OCI-LY7 (cell line): ENCODE data around the gene THUMPD2. TPM values are rescaled to one million over a fixed set of nuclear protein-coding genes. Genes with fewer than 3 reads are reported as not detected.

ENCODE experiments used
- BruUV-seq: library from RNA; stranded (reverse); fragments of 400-500 nt; replicated peaks from 2 replicates; lab custom pipeline; 2021; lab: Mats Ljungman, UMichigan
- CTCF ChIA-PET: fragments of 300-600 bp; sonication (Branson Sonifier 250); formaldehyde crosslinking; loops from one replicate; lab custom pipeline; 2022; ENCODE audit warnings: antibody characterized with exemption; ENCODE audit not compliant: unreplicated experiment; lab: Charles Lee
- POLR2A ChIA-PET: fragments of 300-600 bp; sonication (Branson Sonifier 250); formaldehyde crosslinking; loops from one replicate; lab custom pipeline; 2022; ENCODE audit warnings: antibody characterized with exemption; lab: Charles Lee
- DNase-seq: peaks from one replicate; pipeline ENCODE4 v3.0.0-alpha.2; 2015; ENCODE audit warnings: low spot score
- H2AFZ ChIP-seq: fragments of 200-600 bp; sonication (generic), shearing (Covaris generic); 2 replicates; pipeline ENCODE4 v1.6.1; 2014; ENCODE audit warnings: mild to moderate bottlenecking, antibody characterized with exemption, low read length, moderate library complexity
- H3K27ac ChIP-seq: fragments of 200-600 bp; sonication (generic); 2 replicates; pipeline ENCODE4 v1.5.1; 2014; ENCODE audit warnings: mixed run types, low read depth, mild to moderate bottlenecking, moderate library complexity, low read length, inconsistent platforms; ENCODE audit not compliant: poor library complexity, severe bottlenecking
- H3K36me3 ChIP-seq: fragments of 200-600 bp; sonication (generic); 2 replicates; pipeline ENCODE4 v1.6.1; 2014; ENCODE audit warnings: mild to moderate bottlenecking, antibody characterized with exemption, low read length, moderate library complexity, mixed read lengths; ENCODE audit not compliant: insufficient read depth
- H3K4me1 ChIP-seq: fragments of 200-600 bp; sonication (generic); 2 replicates; pipeline ENCODE4 v1.5.1; 2014; ENCODE audit warnings: mild to moderate bottlenecking, low read length; ENCODE audit not compliant: insufficient read depth, poor library complexity, severe bottlenecking
- H3K4me2 ChIP-seq: fragments of 200-600 bp; sonication (generic); 2 replicates; pipeline ENCODE4 v1.6.1; 2014; ENCODE audit warnings: mild to moderate bottlenecking, low read length
- H3K4me3 ChIP-seq: fragments of 200-600 bp; sonication (generic); 2 replicates; pipeline ENCODE4 v1.5.1; 2014; ENCODE audit warnings: mild to moderate bottlenecking, low read depth, low read length; ENCODE audit not compliant: poor library complexity, severe bottlenecking
- H3K79me2 ChIP-seq: fragments of 200-600 bp; sonication (generic); 2 replicates; pipeline ENCODE4 v1.6.1; 2016; ENCODE audit warnings: low read depth, mild to moderate bottlenecking, low read length, moderate library complexity, mixed read lengths; ENCODE audit not compliant: insufficient read depth
- H3K9me2 ChIP-seq: fragments of 200-600 bp; sonication (generic); 2 replicates; pipeline ENCODE4 v1.6.1; 2016; ENCODE audit warnings: mild to moderate bottlenecking, low read length, mixed read lengths; ENCODE audit not compliant: insufficient read depth
- H3K9me3 ChIP-seq: fragments of 200-600 bp; sonication (generic); 2 replicates; pipeline ENCODE4 v1.6.1; 2014; ENCODE audit warnings: mild to moderate bottlenecking, mixed run types, low read length, mixed read lengths
- H4K20me1 ChIP-seq: fragments of 200-600 bp; sonication (generic); 2 replicates; pipeline ENCODE4 v1.6.1; 2014; ENCODE audit warnings: mild to moderate bottlenecking, antibody characterized with exemption, low read length, moderate library complexity, mixed read lengths; ENCODE audit not compliant: insufficient read depth
- CTCF ChIP-seq: fragments of 200-600 bp; sonication (generic); conservative IDR thresholded peaks from 2 replicates; pipeline ENCODE4 v1.5.1; 2014; ENCODE audit warnings: mild to moderate bottlenecking, antibody characterized with exemption, low read length, moderate library complexity, mixed read lengths
- EZH2phosphoT487 ChIP-seq: fragments of 200-600 bp; sonication (generic); IDR thresholded peaks from 2 replicates; pipeline ENCODE4 v1.6.1; 2018; ENCODE audit warnings: low read depth, borderline replicate concordance, mild to moderate bottlenecking, mixed run types, antibody characterized with exemption, low read length, moderate library complexity, mixed read lengths
- intact Hi-C: fragments of 100-400 bp; cut with micrococcal nuclease; formaldehyde crosslinking; loops from one replicate; pipeline ENCODE4 v1.10.0; 2022; ENCODE audit not compliant: unreplicated experiment
- total RNA-seq, 2 experiments: library from RNA; depleted of rRNA in 1 of 2; stranded (reverse); fragments of >200 nt in 1 of 2; shearing (Covaris generic) in 1 of 2; gene quantifications; 2 replicates each; pipeline ENCODE4 v1.2.3, GENCODE V29; 2014 to 2022

Gene THUMPD2
- total RNA-seq, 2 experiments from 2014 or later = 18.3 to 24.6 TPM

- H3K27ac ChIP-seq = no peak overlapping the region
- no peak for DNase-seq
- no peaks in the 10 kb centered on the region for H3K9me3 ChIP-seq
- no peak overlapping the region for H3K4me2 ChIP-seq
- BruUV-seq = no TSS peak
- no peaks in the 10 kb centered on the region for H3K9me2 ChIP-seq
- no peaks in the 10 kb centered on the region for H3K4me1 ChIP-seq
- H3K36me3 ChIP-seq = peaks cover 98% of the 10 kb centered on the region
- no peak overlapping the region for H3K4me3 ChIP-seq
- CTCF ChIA-PET = no interaction called here
- H3K79me2 ChIP-seq = no peaks in the 10 kb centered on the region
- POLR2A ChIA-PET = no interaction called here
- no peak overlapping the region for H2AFZ ChIP-seq
- intact Hi-C loops = no loop called here
- H4K20me1 ChIP-seq = no peaks in the 10 kb centered on the region
- TF ChIP-seq CTCF (no peak), EZH2phosphoT487 (no peak)
Observed at GRCh38 chr2:39755466-39755865, 23.6 kb downstream of the THUMPD2 start.

- H3K9me2 ChIP-seq = no peaks in the 10 kb centered on the region
- CTCF ChIA-PET = no interaction called here
- H3K4me2 ChIP-seq = no peak overlapping the region
- TF ChIP-seq EZH2phosphoT487 = no peak
- TF ChIP-seq CTCF = no peak
- peaks cover 94% of the 10 kb centered on the region for H3K36me3 ChIP-seq
- H3K27ac ChIP-seq = no peak overlapping the region
- no peaks in the 10 kb centered on the region for H3K9me3 ChIP-seq
- no peak for DNase-seq
- no peaks in the 10 kb centered on the region for H4K20me1 ChIP-seq
- POLR2A ChIA-PET = interaction anchor here (0.6 to 1.3 kb wide), 3 partner anchors 8 to 643 kb away, joined by 3 to 4 read pairs (median 3); no protein-coding TSS in a partner anchor
- no peaks in the 10 kb centered on the region for H3K4me1 ChIP-seq
- intact Hi-C loops = no loop called here
- no peak overlapping the region for H2AFZ ChIP-seq
- no peak overlapping the region for H3K4me3 ChIP-seq
- BruUV-seq = no TSS peak
- H3K79me2 ChIP-seq = no peaks in the 10 kb centered on the region
Observed at GRCh38 chr2:39743269-39743776, 35.7 kb downstream of the THUMPD2 start.

GRCh38 chr2:39741871-39742270 is 37.2 kb downstream of the THUMPD2 start:
- no TSS peak for BruUV-seq
- Histone ChIP-seq H3K4me2 (no peak overlapping the region), H3K27ac (no peak overlapping the region), H3K4me3 (no peak overlapping the region), H3K4me1 (no peaks in the 10 kb centered on the region), H4K20me1 (no peaks in the 10 kb centered on the region), H3K79me2 (no peaks in the 10 kb centered on the region), H3K9me3 (no peaks in the 10 kb centered on the region), H3K9me2 (no peaks in the 10 kb centered on the region), H3K36me3 (peaks cover 95% of the 10 kb centered on the region), H2AFZ (no peak overlapping the region)
- no peak for DNase-seq
- CTCF ChIA-PET = no interaction called here
- POLR2A ChIA-PET = interaction anchor here (0.6 kb wide), 1 partner anchor 9 kb away, joined by 4 read pairs; no protein-coding TSS in a partner anchor
- intact Hi-C loops = no loop called here
- TF ChIP-seq CTCF = no peak
- no peak for TF ChIP-seq EZH2phosphoT487
